GM19324 (cell line): ENCODE results near the gene ATP6V0B.

Experiments
- ATAC-seq: cut with Tn5 transposase; IDR thresholded peaks from one replicate; pipeline ENCODE4 v1.9.1; 2021; ENCODE audit warnings: mild to moderate bottlenecking, moderate library complexity; ENCODE audit not compliant: unreplicated experiment, low FRiP score

The ATP6V0B gene

GRCh38 chr1:43974443-43975248 lies at the start of gene ATP6V0B:
Gene ATP6V0B (plus strand): TSS chr1:43974960. CDS start chr1:43975041, 81 bp downstream.
- peak; percentile 76 for ATAC-seq

GRCh38 chr1:43925846-43926245 lies 48.9 kb upstream of the ATP6V0B start:
- ATAC-seq: no peak

GRCh38 chr1:43930168-43930948 lies 44.4 kb upstream of the ATP6V0B start:
- no peak for ATAC-seq

GRCh38 chr1:43930949-43931275 lies 43.8 kb upstream of the ATP6V0B start:
- no peak for ATAC-seq

GRCh38 chr1:43931711-43932660 lies 42.8 kb upstream of the ATP6V0B start:
- no peak for ATAC-seq

- no peak for ATAC-seq
Measured at GRCh38 chr1:43932786-43933385, 41.9 kb upstream of the ATP6V0B start.

GRCh38 chr1:43933386-43934100 lies 41.2 kb upstream of the ATP6V0B start, which contains the start of gene ARTN:
Gene ARTN (plus strand): TSS chr1:43933801. CDS start chr1:43935657, 1,856 bp downstream.
- no peak for ATAC-seq

- ATAC-seq: no peak
Measured at GRCh38 chr1:43934101-43934985, 40.4 kb upstream of the ATP6V0B start.

GRCh38 chr1:43934986-43935324 lies 39.8 kb upstream of the ATP6V0B start:
- ATAC-seq: no peak

- no peak for ATAC-seq
Measured at GRCh38 chr1:43935711-43936427, 38.9 kb upstream of the ATP6V0B start.

- no peak for ATAC-seq
Measured at GRCh38 chr1:43936431-43937151, 38.2 kb upstream of the ATP6V0B start.

- ATAC-seq: no peak
Measured at GRCh38 chr1:43937179-43937865, 37.4 kb upstream of the ATP6V0B start.

GRCh38 chr1:43938383-43938782 lies 36.4 kb upstream of the ATP6V0B start:
- no peak for ATAC-seq

- no peak for ATAC-seq
Measured at GRCh38 chr1:43938892-43939587, 35.7 kb upstream of the ATP6V0B start.

- ATAC-seq: no peak
Measured at GRCh38 chr1:43942411-43942810, 32.3 kb upstream of the ATP6V0B start.

- ATAC-seq: no peak
Measured at GRCh38 chr1:43944860-43945259, 29.9 kb upstream of the ATP6V0B start.
